Measurements from ENCODE around the gene MYO1D.
A peak's percentile ranks its signal among the peaks of the same experiment; 100 is the strongest.

The MYO1D gene

GRCh38 chr17:32502710-32503109 is 374.2 kb downstream of the MYO1D start:
- TF ChIP-seq USF1 (IDR thresholded peaks at IDR 0.05) = no peak

GRCh38 chr17:32502013-32502412 is 374.9 kb downstream of the MYO1D start:
- TF ChIP-seq TAF1 (IDR thresholded peaks at IDR 0.05; ENCODE audit: low read depth) = no peak
- TF ChIP-seq NFIC (IDR thresholded peaks at IDR 0.05) = no peak
- no peak for TF ChIP-seq EGR1 (IDR thresholded peaks at IDR 0.05)
- TF ChIP-seq, protein P1, sequence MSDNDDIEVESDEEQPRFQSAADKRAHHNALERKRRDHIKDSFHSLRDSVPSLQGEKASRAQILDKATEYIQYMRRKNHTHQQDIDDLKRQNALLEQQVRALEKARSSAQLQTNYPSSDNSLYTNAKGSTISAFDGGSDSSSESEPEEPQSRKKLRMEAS (IDR thresholded peaks at IDR 0.05) = no peak
- TF ChIP-seq ZBTB7A (IDR thresholded peaks at IDR 0.05; ENCODE audit: low read depth) = no peak
- TF ChIP-seq YY1 (IDR thresholded peaks at IDR 0.05; ENCODE audit: low read depth) = no peak
- TF ChIP-seq RAD21 (IDR thresholded peaks at IDR 0.05; ENCODE audit: low read depth) = no peak
- no peak for TF ChIP-seq EP300 (IDR thresholded peaks at IDR 0.05; ENCODE audit: borderline replicate concordance)
- TF ChIP-seq CEBPB (IDR thresholded peaks at IDR 0.05) = no peak

DNA sequence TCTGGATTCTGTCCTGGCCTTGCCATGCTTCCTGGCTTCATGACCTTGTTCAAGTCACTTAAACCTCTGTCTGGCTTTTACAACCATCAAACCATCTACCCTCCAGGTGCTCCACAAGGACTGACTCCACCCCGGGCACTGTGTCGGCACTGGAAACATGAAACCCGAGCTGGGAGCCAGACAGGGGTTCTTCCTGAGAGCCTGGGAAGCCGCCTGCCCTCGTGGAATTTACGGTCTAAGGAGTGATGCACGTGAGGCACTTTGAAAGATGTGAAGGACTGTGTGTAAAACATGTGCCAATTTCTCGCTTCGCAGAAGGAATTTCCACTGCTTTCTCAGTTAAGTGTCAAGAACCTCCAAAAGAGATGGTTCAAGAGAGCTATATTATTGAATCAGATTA is 378.5 kb downstream of the MYO1D start:
- TF ChIP-seq USF1 (IDR thresholded peaks at IDR 0.05) = 0 out of 2 replicates have a peak, but pooled peaks have one; percentile 36
- TF ChIP-seq NFIC (IDR thresholded peaks at IDR 0.05) = 0 out of 2 replicates have a peak, but pooled peaks have one; percentile 10
- TF ChIP-seq, protein P1 (IDR thresholded peaks at IDR 0.05) = peak; percentile 95
- peak; percentile 49; the same call in 1 of the 2 replicates for TF ChIP-seq TEAD4 (IDR thresholded peaks at IDR 0.05)
- TF ChIP-seq RAD21 (IDR thresholded peaks at IDR 0.05; ENCODE audit: low read depth) = no peak
- peak; percentile 55; the same call in 1 of the 2 replicates for TF ChIP-seq TCF12 (IDR thresholded peaks at IDR 0.05; ENCODE audit: low read depth)
- TF ChIP-seq YY1 (IDR thresholded peaks at IDR 0.05; ENCODE audit: low read depth) = no peak

DNA sequence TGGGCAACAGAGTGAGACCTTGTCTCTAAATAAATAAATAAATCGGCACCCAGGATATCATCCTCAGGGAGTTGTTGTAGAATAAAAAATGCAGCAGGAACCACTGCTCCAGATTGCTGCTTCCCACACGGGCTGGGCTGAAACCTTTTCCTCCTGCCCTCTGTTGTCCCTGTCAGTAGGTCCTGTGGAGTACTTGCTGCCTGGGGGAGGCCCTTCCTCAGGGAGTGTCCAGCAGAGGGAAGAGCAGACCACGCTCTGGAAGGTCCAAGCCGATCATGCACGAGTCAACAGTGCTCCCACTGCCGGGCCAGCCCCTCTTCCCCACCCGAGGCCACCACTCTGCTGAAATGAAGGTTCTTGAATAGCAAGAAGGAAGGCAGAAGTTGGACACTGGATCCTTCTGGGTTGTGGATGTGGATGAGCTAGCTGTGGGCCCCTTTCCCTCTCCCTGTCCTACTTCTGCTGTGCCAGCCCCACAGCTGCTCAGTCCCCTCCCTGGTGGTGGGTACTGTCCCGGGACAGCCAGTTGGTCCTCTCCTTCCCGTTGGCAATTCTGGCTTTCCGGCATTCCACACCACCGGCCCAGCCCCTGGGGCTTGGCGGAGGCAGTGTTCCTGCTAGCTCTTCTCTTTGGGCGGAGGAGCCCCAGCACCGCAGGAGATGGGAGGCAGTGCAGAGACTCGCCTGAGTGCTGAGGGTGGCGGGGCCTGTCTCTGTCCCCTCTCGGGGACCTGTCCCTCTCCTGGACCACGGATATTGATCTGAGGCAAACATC is 379.3 kb downstream of the MYO1D start:
- TF ChIP-seq CEBPB (IDR thresholded peaks at IDR 0.05) (no peak), USF1 (IDR thresholded peaks at IDR 0.05) (no peak), CREB1 (IDR thresholded peaks at IDR 0.05; ENCODE audit: low read depth) (no peak), TAF1 (IDR thresholded peaks at IDR 0.05; ENCODE audit: low read depth) (no peak), TEAD4 (IDR thresholded peaks at IDR 0.05) (no peak), TCF12 (IDR thresholded peaks at IDR 0.05; ENCODE audit: low read depth) (no peak), RAD21 (IDR thresholded peaks at IDR 0.05; ENCODE audit: low read depth) (peak; percentile 19; the same call in 1 of the 2 replicates)

GRCh38 chr17:32496395-32497073 is 380.4 kb downstream of the MYO1D start:
- no peak for TF ChIP-seq ZBTB7A (IDR thresholded peaks at IDR 0.05; ENCODE audit: low read depth)

DNA sequence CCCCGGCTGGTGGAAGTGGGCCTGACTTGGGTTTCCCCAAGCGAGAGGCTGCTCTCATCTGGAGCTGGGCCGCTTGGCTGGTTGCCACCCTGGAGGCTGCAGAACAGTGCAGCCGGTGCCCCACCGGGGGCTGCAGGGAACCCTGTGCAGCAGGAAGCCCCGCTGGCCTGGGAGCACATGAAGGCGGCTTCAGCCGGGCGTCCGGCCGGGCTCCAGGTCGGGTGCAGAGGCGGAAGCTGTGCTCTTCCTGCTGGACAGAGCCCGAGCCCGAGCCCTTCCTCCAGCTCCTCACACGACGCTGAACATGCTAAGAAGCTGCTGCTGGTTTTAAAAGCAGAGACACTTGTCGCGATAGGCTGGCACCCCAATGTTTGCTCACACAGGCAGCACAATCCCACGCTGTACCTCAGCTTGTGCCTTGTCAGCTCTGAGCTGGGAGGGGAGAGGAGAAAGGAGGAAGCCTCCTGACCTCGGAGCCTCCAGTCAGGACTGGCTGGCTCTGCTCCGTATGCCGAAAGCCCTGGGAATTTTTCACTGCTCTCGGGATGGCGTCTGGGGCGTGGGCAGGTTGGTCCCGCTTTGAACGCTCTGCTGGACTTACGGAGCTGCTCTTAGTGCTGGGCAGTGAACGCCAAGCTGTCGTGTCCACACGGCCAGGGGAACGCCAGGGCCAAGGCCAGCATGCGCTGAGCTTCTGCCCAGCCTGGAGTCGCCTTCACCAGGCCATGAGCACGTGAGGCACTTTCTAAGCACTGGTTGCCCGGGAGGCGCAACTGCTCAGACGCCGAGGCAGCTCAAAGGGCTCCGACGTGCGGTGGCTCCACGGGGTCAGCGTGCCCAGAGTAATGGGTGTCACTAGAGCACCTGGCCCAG is 381.3 kb downstream of the MYO1D start:
- TF ChIP-seq, protein P1 (IDR thresholded peaks at IDR 0.05) = no peak
- TF ChIP-seq, protein P2, sequence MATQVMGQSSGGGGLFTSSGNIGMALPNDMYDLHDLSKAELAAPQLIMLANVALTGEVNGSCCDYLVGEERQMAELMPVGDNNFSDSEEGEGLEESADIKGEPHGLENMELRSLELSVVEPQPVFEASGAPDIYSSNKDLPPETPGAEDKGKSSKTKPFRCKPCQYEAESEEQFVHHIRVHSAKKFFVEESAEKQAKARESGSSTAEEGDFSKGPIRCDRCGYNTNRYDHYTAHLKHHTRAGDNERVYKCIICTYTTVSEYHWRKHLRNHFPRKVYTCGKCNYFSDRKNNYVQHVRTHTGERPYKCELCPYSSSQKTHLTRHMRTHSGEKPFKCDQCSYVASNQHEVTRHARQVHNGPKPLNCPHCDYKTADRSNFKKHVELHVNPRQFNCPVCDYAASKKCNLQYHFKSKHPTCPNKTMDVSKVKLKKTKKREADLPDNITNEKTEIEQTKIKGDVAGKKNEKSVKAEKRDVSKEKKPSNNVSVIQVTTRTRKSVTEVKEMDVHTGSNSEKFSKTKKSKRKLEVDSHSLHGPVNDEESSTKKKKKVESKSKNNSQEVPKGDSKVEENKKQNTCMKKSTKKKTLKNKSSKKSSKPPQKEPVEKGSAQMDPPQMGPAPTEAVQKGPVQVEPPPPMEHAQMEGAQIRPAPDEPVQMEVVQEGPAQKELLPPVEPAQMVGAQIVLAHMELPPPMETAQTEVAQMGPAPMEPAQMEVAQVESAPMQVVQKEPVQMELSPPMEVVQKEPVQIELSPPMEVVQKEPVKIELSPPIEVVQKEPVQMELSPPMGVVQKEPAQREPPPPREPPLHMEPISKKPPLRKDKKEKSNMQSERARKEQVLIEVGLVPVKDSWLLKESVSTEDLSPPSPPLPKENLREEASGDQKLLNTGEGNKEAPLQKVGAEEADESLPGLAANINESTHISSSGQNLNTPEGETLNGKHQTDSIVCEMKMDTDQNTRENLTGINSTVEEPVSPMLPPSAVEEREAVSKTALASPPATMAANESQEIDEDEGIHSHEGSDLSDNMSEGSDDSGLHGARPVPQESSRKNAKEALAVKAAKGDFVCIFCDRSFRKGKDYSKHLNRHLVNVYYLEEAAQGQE (IDR thresholded peaks at IDR 0.05; ENCODE audit: low read depth) = 0 out of 2 replicates have a peak, but pooled peaks have one; percentile 9
- TF ChIP-seq NFIC (IDR thresholded peaks at IDR 0.05) = no peak

- TF ChIP-seq TCF12 (IDR thresholded peaks at IDR 0.05; ENCODE audit: low read depth) (peak; percentile 52; the same call in 1 of the 2 replicates), CEBPB (IDR thresholded peaks at IDR 0.05) (no peak), NFIC (IDR thresholded peaks at IDR 0.05) (peak; percentile 86), CREB1 (IDR thresholded peaks at IDR 0.05; ENCODE audit: low read depth) (no peak), RAD21 (IDR thresholded peaks at IDR 0.05; ENCODE audit: low read depth) (0 out of 2 replicates have a peak, but pooled peaks have one; percentile 15)
- TF ChIP-seq, protein P1 (IDR thresholded peaks at IDR 0.05) = peak; percentile 40; the same call in 1 of the 2 replicates
Measured at GRCh38 chr17:32494621-32495358, 382.1 kb downstream of the MYO1D start.

All from Ishikawa (cell line).